Gastroesophageal sphincter (tissue), 3 donors: ENCODE measurements around the gene RUNX3.

Source experiments
- POLR2A ChIP-seq, 2 donors: fragments of 450-650 bp; IDR thresholded peaks; one replicate each; pipeline ENCODE4 v1.6.1; 2017; ENCODE audit warnings: antibody characterized with exemption in 2 of 2, mild to moderate bottlenecking in 2 of 2, moderate library complexity in 1 of 2
- TF ChIP-seq, protein P1 (sequence below), 4 experiments: fragments of 200-600 bp in 2 of 4; fragments of 450-650 bp in 2 of 4; sonication (generic) in 1 of 4; IDR thresholded peaks; one replicate each; pipeline ENCODE4 v1.5.1; 2017 to 2019; ENCODE audit warnings: antibody characterized with exemption in 4 of 4, mild to moderate bottlenecking in 2 of 4, moderate library complexity in 2 of 4

DNA sequence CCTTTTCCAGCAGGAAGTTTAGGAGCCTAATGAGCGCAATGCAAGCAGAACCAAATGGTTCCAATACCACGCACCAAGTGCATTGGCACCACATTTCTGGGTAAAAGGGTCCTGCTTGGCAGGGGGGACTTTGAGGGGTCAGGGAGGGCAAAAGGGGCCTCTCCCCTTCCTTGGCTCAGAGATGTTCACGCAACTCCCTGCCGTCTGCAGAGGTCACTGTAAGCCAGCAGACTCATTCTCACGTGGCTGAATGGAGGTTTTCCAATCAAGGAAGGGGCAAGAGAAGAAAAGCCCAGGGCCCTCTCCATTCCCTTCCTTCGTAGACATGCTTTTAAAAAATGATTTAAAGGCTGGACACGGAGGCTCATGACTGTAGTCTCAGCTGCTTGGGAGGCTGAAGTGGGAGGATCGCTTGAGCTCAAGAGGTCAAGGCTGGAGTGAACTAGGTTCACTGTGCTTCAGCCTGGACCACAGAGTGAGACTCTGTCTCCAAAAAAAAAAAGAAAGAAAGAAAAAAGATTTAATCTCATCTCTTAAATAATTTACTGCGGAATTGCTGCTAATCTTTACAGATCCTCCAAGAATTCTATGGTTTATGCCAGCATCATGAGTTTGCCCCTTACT, 80.3 kb downstream of the RUNX3 start:
- TF ChIP-seq POLR2A (IDR thresholded peaks at IDR 0.05): no peak
- TF ChIP-seq, protein P1, sequence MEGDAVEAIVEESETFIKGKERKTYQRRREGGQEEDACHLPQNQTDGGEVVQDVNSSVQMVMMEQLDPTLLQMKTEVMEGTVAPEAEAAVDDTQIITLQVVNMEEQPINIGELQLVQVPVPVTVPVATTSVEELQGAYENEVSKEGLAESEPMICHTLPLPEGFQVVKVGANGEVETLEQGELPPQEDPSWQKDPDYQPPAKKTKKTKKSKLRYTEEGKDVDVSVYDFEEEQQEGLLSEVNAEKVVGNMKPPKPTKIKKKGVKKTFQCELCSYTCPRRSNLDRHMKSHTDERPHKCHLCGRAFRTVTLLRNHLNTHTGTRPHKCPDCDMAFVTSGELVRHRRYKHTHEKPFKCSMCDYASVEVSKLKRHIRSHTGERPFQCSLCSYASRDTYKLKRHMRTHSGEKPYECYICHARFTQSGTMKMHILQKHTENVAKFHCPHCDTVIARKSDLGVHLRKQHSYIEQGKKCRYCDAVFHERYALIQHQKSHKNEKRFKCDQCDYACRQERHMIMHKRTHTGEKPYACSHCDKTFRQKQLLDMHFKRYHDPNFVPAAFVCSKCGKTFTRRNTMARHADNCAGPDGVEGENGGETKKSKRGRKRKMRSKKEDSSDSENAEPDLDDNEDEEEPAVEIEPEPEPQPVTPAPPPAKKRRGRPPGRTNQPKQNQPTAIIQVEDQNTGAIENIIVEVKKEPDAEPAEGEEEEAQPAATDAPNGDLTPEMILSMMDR (IDR thresholded peaks at IDR 0.05): no peak
